ENCODE measurements around the gene TEX54. TPM values are rescaled to one million over a fixed set of nuclear protein-coding genes. Genes with fewer than 3 reads are reported as not detected.
A peak's percentile ranks its signal among the peaks of the same experiment; 100 is the strongest.

The TEX54 gene
- total and polyA plus RNA-seq, 2 of the 13 experiments (the other 11 are each of a cell fraction or from before 2014, with no cell fraction given): not detected

- TF ChIP-seq ARID3A (IDR thresholded peaks at IDR 0.05; ENCODE audit: low read depth, low read length) (no peak), ZNF12 (CRISPR knock-in tag; IDR thresholded peaks at IDR 0.05) (peak; percentile 73; the same call in 1 of the 2 replicates), ZSCAN31 (CRISPR knock-in tag; IDR thresholded peaks at IDR 0.05; ENCODE audit: low read depth) (peak; percentile 96), MBNL3 (CRISPR knock-in tag; conservative IDR thresholded peaks at IDR 0.05) (no peak), CREBL2 (CRISPR knock-in tag; IDR thresholded peaks at IDR 0.05; ENCODE audit: borderline replicate concordance) (no peak; the same call in 1 of the 2 replicates), MYC (CRISPR knock-in tag; IDR thresholded peaks at IDR 0.05; ENCODE audit: borderline replicate concordance) (peak; percentile 78; the same call in 1 of the 2 replicates), ZNF274 (CRISPR knock-in tag; IDR thresholded peaks at IDR 0.05) (peak; percentile 77; the same call in 1 of the 2 replicates), ZFYVE20 (CRISPR knock-in tag; IDR thresholded peaks at IDR 0.05; ENCODE audit: borderline replicate concordance, low read depth) (no peak), NCOA5 (CRISPR knock-in tag; IDR thresholded peaks at IDR 0.05) (no peak), ZNF343 (CRISPR knock-in tag; IDR thresholded peaks at IDR 0.05) (0 out of 2 replicates have a peak, but pooled peaks have one; percentile 57), ZNF564 (CRISPR knock-in tag; IDR thresholded peaks at IDR 0.05) (peak; percentile 87), PCBP1 (IDR thresholded peaks at IDR 0.05; ENCODE audit: borderline replicate concordance, low read depth, low read length) (no peak), MEF2D (CRISPR knock-in tag; IDR thresholded peaks at IDR 0.05) (peak; percentile 58), ZNF691 (CRISPR knock-in tag; IDR thresholded peaks at IDR 0.05; ENCODE audit: borderline replicate concordance, low read depth) (peak; percentile 96; the same call in 1 of the 2 replicates), ZNF432 (CRISPR knock-in tag; IDR thresholded peaks at IDR 0.05; ENCODE audit: borderline replicate concordance) (no peak), ZBTB21 (CRISPR knock-in tag; IDR thresholded peaks at IDR 0.05) (0 out of 2 replicates have a peak, but pooled peaks have one; percentile 38), SMYD3 (CRISPR knock-in tag; IDR thresholded peaks at IDR 0.05) (no peak), TRIM24 (CRISPR knock-in tag; IDR thresholded peaks at IDR 0.05) (no peak), HDAC2 (CRISPR knock-in tag; IDR thresholded peaks at IDR 0.05) (peak; percentile 50; the same call in 1 of the 2 replicates), SMAD9 (CRISPR knock-in tag; IDR thresholded peaks at IDR 0.05) (no peak; the same call in 1 of the 2 replicates), CHD4 (IDR thresholded peaks at IDR 0.05; ENCODE audit: borderline replicate concordance, low read length) (no peak), ZNF234 (CRISPR knock-in tag; conservative IDR thresholded peaks at IDR 0.05) (no peak), YY1 (IDR thresholded peaks at IDR 0.05; ENCODE audit: insufficient read depth, insufficient replicate concordance, low read depth, low read length) (peak; percentile 81), ZNF724P (CRISPR knock-in tag; IDR thresholded peaks at IDR 0.05; ENCODE audit: borderline replicate concordance) (no peak), TBX2 (CRISPR knock-in tag; IDR thresholded peaks at IDR 0.05; ENCODE audit: borderline replicate concordance) (peak; percentile 83), CEBPG (CRISPR knock-in tag; IDR thresholded peaks at IDR 0.05) (no peak), CSRNP1 (CRISPR knock-in tag; IDR thresholded peaks at IDR 0.05) (0 out of 2 replicates have a peak, but pooled peaks have one; percentile 60)
These were observed 27.4 kb downstream of the TEX54 start, which contains the start of gene NXF1 (continued) for GRCh38 chr11:62805076-62805892.
